ENCODE results near the gene HSPA5. TPM values are rescaled to one million over a fixed set of nuclear protein-coding genes. Genes with fewer than 3 reads are reported as not detected.
A peak's percentile ranks its signal among the peaks of the same experiment; 100 is the strongest.

The HSPA5 gene
- total RNA-seq, 2 experiments from 2014 or later = 276 to 280 TPM

- H3K27me3 Mint-ChIP-seq = no peaks in the 10 kb centered on the region
- ATAC-seq (ENCODE audit: poor library complexity) (no peak), DNase-seq (no peak)
- no peak overlapping the region for H3K27ac ChIP-seq (ENCODE audit: low read depth in 1 of 2, low read length in 2 of 2)
- no peaks in the 10 kb centered on the region for H3K4me1 Mint-ChIP-seq (ENCODE audit: low read depth)
- no peaks in the 10 kb centered on the region for H3K27me3 ChIP-seq (ENCODE audit: control insufficient read depth in 1 of 2, insufficient read depth in 2 of 2, low read length in 2 of 2)
- no peak overlapping the region for H3K4me3 ChIP-seq (ENCODE audit: low read length)
- no peaks in the 10 kb centered on the region for H3K9me3 Mint-ChIP-seq
- no peaks in the 10 kb centered on the region for H3K9me3 ChIP-seq (ENCODE audit: control insufficient read depth in 1 of 2, insufficient read depth in 1 of 2, low read length in 2 of 2)
- no peaks in the 10 kb centered on the region for H3K36me3 Mint-ChIP-seq (ENCODE audit: low read depth)
- H3K4me3 Mint-ChIP-seq = no peak overlapping the region
- no peak for TF ChIP-seq CTCF (IDR thresholded peaks at IDR 0.05)
- H3K27ac Mint-ChIP-seq = no peak overlapping the region
- H3K4me1 ChIP-seq (ENCODE audit: insufficient read depth, low read length) = no peaks in the 10 kb centered on the region
- CTCF ChIA-PET = no interaction called here
- no peaks in the 10 kb centered on the region for H3K36me3 ChIP-seq (ENCODE audit: insufficient read depth, low read length)
- POLR2A ChIA-PET = interaction anchor here (0.7 to 2.1 kb wide), 2 partner anchors 10 to 13 kb away, joined by 3 to 9 read pairs; partner anchors contain the start of gene HSPA5
- intact Hi-C loops (cut with DNase I, micrococcal nuclease) = no loop called here
Observed at GRCh38 chr9:125254231-125254630, 13.1 kb upstream of the HSPA5 start.

GRCh38 chr9:125246261-125246667 lies 5.1 kb upstream of the HSPA5 start:
- CTCF ChIA-PET = interaction anchor here (1.6 to 2.2 kb wide), 2 partner anchors 9 to 15 kb away, joined by 3 to 7 read pairs; partner anchors contain the start of gene GAPVD1
- Histone ChIP-seq H3K27me3 (ENCODE audit: control insufficient read depth in 1 of 2, insufficient read depth in 2 of 2, low read length in 2 of 2) (no peaks in the 10 kb centered on the region), H3K9me3 (ENCODE audit: control insufficient read depth in 1 of 2, insufficient read depth in 1 of 2, low read length in 2 of 2) (no peaks in the 10 kb centered on the region), H3K36me3 (ENCODE audit: insufficient read depth, low read length) (no peaks in the 10 kb centered on the region), H3K27ac (ENCODE audit: low read depth in 1 of 2, low read length in 2 of 2) (no peak overlapping the region), H3K4me1 (ENCODE audit: insufficient read depth, low read length) (peaks cover 11% of the 10 kb centered on the region), H3K4me3 (ENCODE audit: low read length) (no peak overlapping the region)
- ATAC-seq (ENCODE audit: poor library complexity) = no peak
- TF ChIP-seq CTCF (IDR thresholded peaks at IDR 0.05) = no peak
- DNase-seq = no peak
- Mint-ChIP-seq H3K4me3 (no peak overlapping the region), H3K36me3 (ENCODE audit: low read depth) (peaks cover 8% of the 10 kb centered on the region), H3K9me3 (no peaks in the 10 kb centered on the region), H3K27me3 (no peaks in the 10 kb centered on the region), H3K27ac (no peak overlapping the region), H3K4me1 (ENCODE audit: low read depth) (peaks cover 12% of the 10 kb centered on the region)
- intact Hi-C loops (cut with DNase I, micrococcal nuclease) = loop anchor here (10.0 kb wide), 2 partner anchors 381 to 499 kb away; partner anchors contain the start of genes ARPC5L (in 1 of the 2), PBX3 (in 1 of the 2) and RPL35 (in 1 of the 2)
- POLR2A ChIA-PET = no interaction called here

GRCh38 chr9:125243792-125244260 lies 2.7 kb upstream of the HSPA5 start:
- Mint-ChIP-seq H3K4me3 (peak overlapping the region; percentile 66), H3K9me3 (no peaks in the 10 kb centered on the region), H3K27me3 (no peaks in the 10 kb centered on the region), H3K27ac (peak overlapping the region; percentile 51), H3K36me3 (ENCODE audit: low read depth) (peaks cover 32% of the 10 kb centered on the region), H3K4me1 (ENCODE audit: low read depth) (peaks cover 29% of the 10 kb centered on the region)
- Histone ChIP-seq H3K4me3 (ENCODE audit: low read length) (no peak overlapping the region), H3K27ac (ENCODE audit: low read depth in 1 of 2, low read length in 2 of 2) (no peak overlapping the region), H3K36me3 (ENCODE audit: insufficient read depth, low read length) (peaks cover 14% of the 10 kb centered on the region), H3K4me1 (ENCODE audit: insufficient read depth, low read length) (peaks cover 21% of the 10 kb centered on the region), H3K27me3 (ENCODE audit: control insufficient read depth in 1 of 2, insufficient read depth in 2 of 2, low read length in 2 of 2) (no peaks in the 10 kb centered on the region), H3K9me3 (ENCODE audit: control insufficient read depth in 1 of 2, insufficient read depth in 1 of 2, low read length in 2 of 2) (no peaks in the 10 kb centered on the region)
- ATAC-seq (ENCODE audit: poor library complexity) (no peak), DNase-seq (no peak)
- no peak for TF ChIP-seq CTCF (IDR thresholded peaks at IDR 0.05)
- POLR2A ChIA-PET = interaction anchor here (3.8 kb wide), 1 partner anchor 19 kb away, joined by 80 read pairs; the partner anchor contains the start of gene GAPVD1
- intact Hi-C loops (cut with DNase I, micrococcal nuclease) = loop anchor here (5.0 to 10.0 kb wide), 3 partner anchors 377 to 501 kb away; partner anchors contain the start of genes ARPC5L (in 1 of the 2), PBX3 (in 1 of the 2) and RPL35 (in 1 of the 2)
- CTCF ChIA-PET = no interaction called here
